Activated T-cell treated with anti-CD3 and anti-CD28 coated beads, Interleukin-2, amount 50 U/mL, for 1 hour (primary cell): Measurements from ENCODE around the gene INHA.

Source experiments
- DNase-seq: peaks from one replicate; pipeline ENCODE4 v3.0.0-alpha.2; 2020

The INHA gene, protein sequence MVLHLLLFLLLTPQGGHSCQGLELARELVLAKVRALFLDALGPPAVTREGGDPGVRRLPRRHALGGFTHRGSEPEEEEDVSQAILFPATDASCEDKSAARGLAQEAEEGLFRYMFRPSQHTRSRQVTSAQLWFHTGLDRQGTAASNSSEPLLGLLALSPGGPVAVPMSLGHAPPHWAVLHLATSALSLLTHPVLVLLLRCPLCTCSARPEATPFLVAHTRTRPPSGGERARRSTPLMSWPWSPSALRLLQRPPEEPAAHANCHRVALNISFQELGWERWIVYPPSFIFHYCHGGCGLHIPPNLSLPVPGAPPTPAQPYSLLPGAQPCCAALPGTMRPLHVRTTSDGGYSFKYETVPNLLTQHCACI

DNA sequence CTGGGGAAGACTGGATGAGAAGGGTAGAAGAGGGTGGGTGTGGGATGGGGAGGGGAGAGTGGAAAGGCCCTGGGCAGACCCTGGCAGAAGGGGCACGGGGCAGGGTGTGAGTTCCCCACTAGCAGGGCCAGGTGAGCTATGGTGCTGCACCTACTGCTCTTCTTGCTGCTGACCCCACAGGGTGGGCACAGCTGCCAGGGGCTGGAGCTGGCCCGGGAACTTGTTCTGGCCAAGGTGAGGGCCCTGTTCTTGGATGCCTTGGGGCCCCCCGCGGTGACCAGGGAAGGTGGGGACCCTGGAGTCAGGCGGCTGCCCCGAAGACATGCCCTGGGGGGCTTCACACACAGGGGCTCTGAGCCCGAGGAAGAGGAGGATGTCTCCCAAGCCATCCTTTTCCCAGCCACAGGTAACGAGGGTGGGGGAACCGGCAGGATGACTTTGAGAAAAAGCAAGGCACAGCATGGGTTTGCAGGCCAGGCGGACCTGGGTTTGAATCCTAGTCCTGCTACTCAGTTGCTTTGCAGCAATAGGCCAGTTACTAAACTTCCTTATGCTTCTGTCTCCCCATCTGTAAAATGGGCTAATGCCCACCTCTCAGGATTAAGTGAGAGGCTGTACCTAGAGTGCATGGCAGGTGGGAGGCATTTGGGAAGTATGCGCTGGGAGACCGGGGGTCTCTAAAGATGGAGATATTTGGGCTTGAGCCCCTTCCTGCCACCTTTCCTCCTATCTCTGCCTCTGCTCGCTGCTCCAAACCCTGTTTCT lies at the start of gene INHA:
Gene INHA, plus strand, starts transcription at position 74 of the 765 bp plus-strand sequence. Its CDS starts 65 bp downstream, at position 139.
- DNase-seq: no peak

DNA sequence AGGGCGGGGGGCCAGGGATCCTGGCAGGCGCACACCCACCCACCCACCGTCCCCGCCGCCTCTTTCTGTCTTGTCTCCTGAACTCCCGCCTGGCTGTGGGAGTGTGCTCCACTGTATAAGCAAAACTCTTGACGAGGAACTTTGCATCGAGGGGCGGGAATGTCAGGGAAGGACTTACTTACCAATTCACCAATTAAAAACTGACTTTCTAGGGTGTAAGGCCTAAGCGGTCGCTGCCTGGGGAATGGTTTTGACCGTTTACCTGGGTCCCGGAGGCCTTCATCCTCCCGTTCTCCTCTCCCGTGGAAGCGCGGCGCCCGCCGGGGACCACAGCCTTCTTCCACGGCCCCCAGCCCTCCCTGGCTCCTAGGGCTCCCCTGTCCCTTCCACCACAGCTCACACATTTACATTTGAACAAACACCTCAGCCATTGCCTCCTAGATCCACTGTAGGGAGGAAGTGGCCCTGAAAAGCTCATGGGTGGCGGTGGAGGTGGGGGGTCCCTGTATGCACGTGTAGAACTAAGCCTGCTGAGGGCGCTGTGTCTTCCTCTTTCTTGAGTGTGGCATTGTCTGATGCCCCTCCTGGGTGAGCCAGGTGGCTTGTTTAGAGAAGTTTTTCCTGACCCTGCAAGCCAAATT lies 49.0 kb upstream of the INHA start:
- DNase-seq: no peak

DNA sequence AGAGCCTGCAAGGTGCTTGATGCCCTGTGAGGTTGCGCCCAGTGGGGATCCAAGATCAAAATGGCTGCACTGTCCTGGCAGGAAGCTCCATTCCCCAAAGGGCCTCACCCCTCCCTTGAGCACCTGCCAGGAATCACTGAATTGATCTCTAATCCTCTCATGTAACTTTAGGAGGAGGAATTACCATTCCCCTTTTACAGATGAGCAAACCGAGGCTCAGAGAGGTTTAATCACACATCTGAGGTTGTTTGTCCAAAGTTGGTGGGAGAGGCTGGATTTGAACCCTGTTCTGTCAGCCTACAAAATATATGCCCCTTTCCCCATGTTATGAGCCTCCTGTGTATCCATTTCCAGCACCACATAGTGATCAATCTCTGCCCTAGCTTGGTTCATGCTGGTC lies 47.3 kb upstream of the INHA start:
- no peak for DNase-seq

DNA sequence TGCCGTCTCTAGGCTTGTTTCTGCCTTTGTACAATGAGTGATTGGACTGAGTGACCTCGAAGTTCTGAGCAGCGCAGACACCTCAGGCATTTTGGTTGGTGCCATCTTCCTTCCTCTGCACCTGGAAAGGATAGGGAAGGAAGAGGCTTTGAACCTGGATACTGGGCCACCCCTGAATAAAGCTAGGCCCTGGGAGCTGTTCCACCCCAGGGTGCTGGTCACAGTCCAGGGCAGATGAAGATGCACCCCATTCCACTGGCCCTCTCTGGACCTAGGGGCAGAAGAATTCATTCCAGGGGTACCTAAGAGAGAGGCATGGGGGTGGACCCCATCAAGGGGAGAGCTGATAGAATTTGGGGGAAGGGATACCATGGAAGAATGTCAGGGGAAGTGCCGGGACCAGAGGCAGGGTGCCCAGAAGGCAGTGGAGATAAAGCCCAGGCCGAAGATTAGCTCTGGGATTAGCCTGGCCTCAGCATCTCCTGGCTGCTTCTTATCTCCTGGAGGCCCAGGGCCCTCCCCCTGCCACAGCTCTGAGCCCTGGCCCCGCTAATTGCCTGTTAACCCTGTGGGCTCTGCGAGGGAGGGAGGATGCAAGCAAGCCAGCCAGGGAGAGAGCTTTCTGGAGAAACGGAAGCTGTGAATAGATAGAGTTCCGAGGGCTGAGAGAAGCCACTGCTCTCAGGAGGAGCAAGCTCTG lies 46.4 kb upstream of the INHA start:
- no peak for DNase-seq

DNA sequence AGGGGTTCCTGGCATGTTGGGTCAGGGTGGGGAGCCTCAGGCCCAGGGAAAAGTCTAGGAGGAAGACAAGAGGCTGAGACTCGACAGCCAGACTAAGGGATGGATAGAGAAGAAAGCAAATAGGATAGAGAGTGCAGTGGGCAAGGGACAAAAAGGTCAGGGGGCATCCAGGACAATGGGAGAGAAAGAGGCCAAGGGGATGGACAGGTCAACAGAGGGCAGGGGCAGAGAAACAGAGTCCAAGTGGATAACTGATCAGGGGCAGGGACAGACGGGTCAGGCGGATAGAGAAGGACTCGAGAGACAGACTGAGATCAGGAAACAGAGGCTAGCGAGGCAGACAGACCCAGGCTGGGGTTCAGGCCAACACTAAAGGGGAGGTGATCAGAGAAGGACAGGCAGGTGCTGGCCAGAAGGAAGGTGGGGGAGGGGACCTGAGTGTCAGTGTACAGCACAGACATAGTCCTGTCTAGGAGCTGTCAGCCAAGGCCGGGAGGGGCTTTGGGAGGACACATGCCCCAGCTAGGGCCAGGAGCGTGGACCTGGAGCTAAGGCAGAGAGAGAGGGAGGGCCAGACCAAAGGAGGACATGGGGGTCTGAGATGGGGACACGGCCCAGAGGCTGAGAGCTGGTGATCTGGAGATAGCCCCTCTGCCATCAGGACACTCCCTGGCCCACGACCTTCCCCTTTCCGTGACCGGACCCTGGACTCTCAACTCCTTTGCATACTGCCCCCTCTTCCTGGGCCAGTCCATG lies 45.6 kb upstream of the INHA start:
- DNase-seq: no peak

DNA sequence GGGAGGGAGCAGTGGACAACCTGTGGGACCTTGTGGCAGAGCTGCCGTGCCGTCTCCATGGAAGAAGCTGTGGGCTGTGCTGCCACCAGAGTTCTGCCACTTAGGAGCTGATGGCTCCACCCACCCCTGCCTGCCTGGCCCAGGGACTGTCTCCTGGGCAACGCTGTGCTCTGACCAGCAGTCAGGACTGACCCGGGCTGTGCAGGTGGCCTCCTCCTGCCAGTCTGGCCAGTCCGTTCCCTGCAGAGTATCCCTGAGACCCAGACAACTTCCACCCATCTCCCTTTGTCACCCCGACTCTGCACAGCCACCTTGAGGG lies 45.1 kb upstream of the INHA start:
- no peak for DNase-seq

DNA sequence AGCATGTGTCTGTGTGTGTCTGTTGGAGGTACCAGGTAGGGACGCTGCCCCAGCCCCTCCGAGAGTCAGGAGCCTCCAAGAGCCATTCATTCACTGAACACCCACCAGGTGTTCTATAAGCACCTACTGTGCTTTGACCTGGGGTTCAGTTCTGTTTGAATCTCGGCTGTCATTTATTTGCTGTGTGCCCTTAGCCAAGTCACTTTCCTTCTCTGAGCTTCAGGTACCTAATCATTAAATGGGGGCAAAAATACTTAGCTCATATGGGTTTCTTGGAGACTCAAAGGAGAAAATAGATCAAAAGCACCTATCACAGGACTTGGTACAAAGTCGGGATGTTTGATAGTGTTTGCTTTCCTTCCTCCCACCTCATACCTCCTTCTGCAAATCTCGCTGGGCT lies 44.6 kb upstream of the INHA start:
- no peak for DNase-seq

DNA sequence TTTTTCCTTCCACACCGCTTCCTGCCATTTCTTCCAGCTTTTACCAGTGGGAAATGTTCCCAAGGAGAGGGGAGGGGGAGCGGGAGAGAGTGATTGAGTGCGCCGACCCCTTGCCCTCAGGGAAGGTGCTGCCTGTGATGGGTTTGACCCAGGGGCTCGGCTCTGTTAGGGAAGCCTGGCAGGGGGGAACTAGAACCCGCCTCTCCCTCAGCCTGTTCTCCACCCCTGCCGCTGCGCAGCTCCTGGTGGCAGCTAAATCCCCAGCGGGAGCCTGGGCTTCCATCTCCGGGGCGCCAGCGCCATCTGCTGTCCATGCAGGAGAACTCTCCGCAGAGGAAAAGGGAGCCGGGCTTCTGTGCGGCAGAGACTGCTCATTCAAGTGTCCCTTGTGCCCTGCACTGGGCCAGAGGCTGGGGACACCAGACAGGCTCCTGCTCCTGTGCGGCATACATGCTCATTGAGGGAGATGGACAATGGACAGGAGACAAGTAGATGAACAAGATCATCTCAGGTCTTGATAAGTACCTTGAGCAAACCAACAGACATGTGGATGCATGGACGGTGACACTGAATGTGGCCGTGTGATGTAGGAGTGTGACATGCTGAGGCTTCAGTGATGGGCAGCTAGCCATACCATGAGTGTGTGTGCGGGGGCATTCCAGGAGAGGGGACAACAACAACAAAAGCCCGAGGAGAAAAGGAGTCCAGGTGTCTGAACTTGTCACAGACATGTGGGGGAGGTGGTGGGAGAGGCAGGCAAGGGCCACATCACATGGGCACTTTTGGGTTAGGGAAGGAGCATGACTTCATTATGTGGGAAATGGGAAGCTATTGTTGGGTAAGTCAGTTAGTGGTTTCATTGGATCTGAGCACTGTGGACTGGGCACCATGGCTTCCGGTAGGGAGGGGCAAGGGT lies 41.8 kb upstream of the INHA start:
- DNase-seq: peak; percentile 89

DNA sequence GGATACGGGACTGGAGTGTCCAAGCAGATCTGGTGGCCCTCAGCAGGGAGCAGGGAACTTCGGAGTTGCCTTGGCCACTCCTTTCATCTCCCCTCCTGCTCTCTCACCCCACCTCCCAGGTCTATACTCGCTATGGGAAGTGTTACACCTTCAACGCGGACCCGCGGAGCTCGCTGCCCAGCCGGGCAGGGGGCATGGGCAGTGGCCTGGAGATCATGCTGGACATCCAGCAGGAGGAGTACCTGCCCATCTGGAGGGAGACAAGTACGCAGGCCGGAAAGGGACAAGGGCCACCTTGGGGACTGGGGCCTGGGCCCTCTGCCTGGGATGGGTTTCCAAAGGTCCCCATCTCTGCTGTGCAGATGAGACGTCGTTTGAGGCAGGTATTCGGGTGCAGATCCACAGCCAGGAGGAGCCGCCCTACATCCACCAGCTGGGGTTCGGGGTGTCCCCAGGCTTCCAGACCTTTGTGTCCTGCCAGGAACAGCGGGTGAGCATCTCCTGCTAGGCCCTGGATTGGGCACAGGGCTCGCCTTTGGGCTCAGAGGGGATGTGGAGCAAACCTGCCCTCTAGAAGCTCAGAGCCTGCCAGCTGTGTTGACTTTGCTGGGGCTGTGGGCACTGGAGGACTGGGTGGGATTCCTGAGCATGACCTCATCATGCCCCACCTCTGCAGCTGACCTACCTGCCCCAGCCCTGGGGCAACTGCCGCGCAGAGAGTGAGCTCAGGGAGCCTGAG lies 40.3 kb upstream of the INHA start:
- no peak for DNase-seq

DNA sequence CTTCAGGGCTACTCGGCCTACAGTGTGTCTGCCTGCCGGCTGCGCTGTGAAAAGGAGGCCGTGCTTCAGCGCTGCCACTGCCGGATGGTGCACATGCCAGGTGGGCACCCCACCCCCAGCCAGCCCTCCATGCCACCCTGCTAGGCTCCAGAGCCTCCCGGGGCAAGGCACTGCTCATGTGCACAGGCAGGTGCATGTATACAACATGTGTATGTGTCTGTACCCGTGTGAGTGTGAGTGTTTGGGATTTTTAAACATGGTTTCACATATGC lies 39.8 kb upstream of the INHA start:
- DNase-seq: no peak

DNA sequence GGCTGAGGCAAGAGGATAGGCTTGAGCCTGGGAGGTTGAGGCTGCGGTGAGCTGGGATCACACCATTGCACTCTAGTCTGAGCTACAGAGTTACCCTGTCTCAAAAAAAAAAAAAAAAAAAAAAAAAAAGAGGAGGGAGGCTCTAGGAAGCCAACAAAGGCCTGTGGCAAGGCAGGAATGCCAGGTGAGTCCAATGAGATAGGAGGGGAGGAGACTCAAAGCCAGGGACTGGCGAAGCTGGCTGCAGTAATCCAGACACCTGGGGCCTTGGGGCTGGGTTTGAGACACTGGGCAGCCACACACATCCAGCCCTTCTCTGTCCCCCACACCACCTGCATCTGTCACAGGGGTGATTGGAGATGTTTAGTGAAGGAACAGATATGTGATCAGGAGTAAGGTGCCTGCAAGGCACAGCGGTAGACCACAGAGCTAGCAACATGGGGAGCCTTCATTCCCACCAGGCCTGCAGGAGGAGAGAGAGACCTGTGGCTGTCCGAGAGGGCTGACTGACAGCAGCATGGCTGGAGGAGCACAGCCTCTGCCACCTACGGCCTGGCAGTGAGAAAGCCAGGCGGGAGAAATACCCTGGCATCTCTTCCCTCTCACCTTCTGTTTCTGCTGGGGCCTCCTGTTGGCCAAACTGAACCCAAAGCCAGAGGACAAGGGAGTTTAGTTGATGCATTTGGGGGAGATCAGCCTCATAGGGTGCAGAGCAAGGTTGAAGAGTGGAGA lies 38.0 kb upstream of the INHA start:
- DNase-seq: no peak

DNA sequence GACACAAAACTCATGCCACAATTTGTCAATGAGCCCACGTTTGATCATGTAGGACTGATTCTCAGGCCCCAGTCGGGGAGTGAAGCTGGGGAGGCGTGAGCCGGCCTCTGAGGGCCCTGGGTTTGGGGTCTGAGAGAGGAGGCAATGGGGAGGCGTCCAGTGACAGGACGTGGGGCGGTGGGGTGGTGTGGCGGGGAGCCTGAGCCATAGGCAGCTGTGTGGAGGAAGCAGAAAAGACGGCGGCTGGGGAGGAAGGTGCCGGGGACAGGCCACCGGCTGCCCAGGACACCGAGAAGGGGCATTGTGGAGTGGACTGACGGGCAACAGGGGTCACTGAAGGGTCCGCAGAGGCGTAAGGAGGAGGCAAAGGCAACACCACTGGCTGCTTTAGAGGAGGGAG lies 35.7 kb upstream of the INHA start:
- no peak for DNase-seq

DNA sequence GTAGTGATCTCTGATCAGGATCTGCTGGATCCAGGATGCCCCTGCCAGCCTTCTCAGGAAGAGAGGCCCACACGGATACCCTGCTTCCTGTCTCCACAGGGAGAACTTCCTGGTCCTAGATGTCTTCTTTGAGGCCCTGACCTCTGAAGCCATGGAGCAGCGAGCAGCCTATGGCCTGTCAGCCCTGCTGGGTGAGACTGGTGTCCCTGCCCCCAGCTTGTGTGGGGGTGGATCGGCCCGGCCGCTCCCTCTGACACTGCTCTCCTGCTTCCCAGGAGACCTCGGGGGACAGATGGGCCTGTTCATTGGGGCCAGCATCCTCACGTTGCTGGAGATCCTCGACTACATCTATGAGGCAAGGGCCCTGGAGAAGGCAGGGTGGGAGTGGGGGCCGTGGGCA lies 35.1 kb upstream of the INHA start:
- no peak for DNase-seq

DNA sequence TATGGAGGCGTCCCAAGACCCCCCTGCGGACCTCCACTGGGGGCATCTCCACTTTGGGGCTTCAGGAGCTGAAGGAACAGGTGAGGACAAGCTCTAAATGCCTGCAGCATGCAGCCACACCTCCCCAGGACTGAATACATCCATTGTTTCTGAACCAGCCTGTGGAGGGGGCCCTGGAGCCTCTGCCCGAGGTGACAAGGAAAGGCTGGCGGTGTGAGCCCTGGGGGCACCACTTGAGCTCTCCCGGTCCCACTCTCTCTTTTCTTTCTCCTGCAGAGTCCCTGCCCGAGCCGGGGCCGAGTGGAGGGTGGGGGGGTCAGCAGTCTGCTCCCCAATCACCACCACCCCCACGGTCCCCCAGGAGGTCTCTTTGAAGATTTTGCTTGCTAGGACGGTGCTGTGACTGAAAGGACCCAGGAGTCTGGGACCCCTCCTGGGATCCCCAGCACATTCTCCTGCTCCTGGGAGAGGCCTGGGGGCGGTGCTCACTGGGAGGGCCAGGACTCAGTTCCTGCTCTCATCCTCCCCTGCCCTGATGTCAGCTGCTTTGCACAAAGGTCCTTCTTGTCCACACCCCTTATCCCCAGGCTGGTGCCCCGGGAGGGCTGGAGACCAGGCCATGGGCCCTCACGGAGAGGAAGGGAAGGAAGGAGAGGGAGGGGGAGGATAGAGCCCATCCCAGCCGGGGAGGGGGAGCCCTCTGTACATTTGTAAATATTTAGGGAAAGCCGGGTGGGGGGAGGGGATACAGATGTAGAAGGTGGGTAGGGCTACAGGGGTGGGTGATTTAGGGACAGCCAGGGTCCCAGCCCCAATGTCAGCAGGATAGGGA lies 34.2 kb upstream of the INHA start:
- DNase-seq: no peak

DNA sequence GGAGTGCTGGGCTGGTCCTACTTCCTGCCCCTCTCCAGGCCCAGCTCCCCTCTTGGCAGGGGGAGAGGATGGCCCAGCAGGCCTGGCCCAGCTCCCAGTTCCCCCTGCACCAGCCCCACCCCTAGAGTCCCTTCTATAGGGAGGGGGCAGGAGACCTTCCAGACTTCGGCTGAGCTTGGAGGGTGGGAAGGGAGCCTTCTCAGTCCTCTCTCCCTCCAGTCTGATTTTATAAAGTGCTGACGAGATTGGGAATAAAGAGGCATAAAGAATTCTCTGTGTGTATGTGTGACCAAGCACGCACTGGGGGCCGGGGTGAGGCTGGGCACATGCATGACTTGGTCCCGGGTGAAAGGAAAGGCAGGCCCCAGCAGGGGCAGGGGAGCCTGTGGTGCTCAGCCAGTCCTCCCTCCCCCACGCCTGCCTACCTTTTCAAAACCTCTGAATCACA lies 33.6 kb upstream of the INHA start:
- no peak for DNase-seq

DNA sequence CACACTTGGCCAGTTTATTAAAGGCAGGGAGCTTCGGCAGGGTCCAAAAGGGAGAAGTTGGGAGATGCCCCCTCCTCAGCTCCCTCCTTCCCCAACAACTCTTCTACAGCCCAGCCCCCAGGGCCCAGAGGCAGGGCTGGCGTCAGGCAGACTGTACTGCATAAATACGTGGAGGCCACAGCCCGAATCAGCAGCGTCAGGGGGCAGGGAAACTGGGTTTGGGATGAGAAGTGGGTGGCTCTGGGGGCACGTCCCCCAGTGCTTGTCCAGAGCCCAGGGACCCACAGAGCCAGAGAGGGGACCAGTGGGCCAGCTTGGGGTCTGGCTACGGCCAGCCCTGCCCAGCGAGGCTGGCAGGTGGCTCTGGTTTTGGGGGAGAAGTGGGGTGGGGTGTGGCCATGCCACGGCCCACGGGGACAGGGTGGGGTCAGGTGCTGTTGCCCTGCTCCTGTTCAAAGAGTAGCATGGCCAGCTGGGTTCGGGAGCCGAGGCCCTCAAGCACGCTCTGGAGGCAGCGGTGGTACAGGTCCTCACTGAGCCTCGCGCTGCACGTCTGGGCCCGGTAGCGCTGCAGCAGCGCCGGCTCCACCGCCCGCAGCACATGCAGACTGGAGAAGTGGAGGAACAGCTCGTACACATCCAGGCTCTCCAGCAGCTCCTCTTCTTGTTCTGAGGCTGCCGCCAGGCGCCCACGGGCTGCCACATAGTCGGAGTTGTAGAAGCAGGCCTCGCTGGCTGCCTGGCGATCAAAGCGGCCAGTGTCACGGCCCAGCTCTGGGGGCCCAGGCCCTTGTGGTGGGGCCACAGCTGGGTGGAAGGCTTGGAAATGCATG lies 32.9 kb upstream of the INHA start:
- DNase-seq: no peak

DNA sequence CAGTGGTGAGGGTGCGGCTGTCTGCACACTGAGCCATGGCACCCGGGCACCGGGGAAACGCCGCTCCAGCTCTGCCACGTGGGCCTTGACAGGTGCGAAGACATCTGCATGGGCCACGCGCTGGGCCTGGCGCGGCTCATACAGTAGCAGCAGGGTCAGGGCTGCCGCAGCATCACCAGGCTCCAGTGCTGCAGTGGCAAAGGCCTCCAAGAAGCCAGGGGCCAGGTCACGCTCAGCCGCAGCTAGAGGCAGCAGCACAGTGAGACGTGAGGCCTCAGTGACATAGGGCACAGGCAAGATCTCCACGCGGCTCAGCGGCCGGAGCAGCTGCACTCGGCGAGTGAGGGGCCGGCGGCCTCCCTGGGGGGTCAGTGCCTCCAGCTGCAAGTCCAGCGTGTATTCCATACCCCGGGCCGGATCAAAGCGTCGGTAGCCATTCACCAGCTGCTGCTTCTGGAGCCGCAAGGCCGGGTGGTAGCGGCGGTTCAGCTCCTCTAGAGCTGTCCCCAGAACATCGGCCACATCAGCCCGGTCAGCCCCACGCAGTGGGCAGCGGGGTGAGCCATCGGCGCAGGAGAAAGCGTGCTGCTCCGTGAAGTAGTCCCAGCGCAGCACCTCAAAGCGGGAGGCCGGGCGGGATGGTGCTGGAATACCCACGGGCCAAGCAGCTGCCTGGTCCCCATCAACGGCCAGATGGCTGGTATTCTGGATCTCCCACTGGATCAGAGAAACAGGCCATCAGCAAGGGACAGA lies 32.0 kb upstream of the INHA start:
- no peak for DNase-seq
